Skeletal muscle satellite cell (primary cell): ENCODE results near the gene PDE1C. TPM values are rescaled to one million over a fixed set of nuclear protein-coding genes. Genes with fewer than 3 reads are reported as not detected.

Source experiments
- H3K27me3 ChIP-seq: 2 replicates; pipeline ENCODE4 v1.7.0; 2013; ENCODE audit warnings: low read length; ENCODE audit not compliant: control insufficient read depth, insufficient read depth
- H3K36me3 ChIP-seq: 2 replicates; pipeline ENCODE4 v1.7.0; 2013; ENCODE audit warnings: mild to moderate bottlenecking, control low read depth, low read length; ENCODE audit not compliant: insufficient read depth
- H3K4me1 ChIP-seq: 2 replicates; pipeline ENCODE4 v1.7.0; 2013; ENCODE audit warnings: low read length; ENCODE audit not compliant: control insufficient read depth, insufficient read depth
- H3K4me2 ChIP-seq: 2 replicates; pipeline ENCODE4 v1.7.0; 2013; ENCODE audit warnings: mild to moderate bottlenecking, low read length
- H3K4me3 ChIP-seq: 2 replicates; pipeline ENCODE4 v1.7.0; 2013; ENCODE audit warnings: low read length
- H3K9ac ChIP-seq: 2 replicates; pipeline ENCODE4 v1.7.0; 2013; ENCODE audit warnings: mild to moderate bottlenecking, low read depth, low read length, moderate library complexity
- H3K9me3 ChIP-seq: replicated peaks from 2 replicates; pipeline ENCODE4 v1.7.0; 2013; ENCODE audit warnings: mild to moderate bottlenecking, control low read depth, low read length
- total RNA-seq: library from RNA; depleted of rRNA; stranded (reverse); fragments of >200 nt; gene quantifications from 2 replicates; pipeline ENCODE4 v1.2.3, GENCODE V29; 2012; rRNA removed

The PDE1C gene
- total RNA-seq = 0.76 and 1.3 TPM in 2 replicates

GRCh38 chr7:32070406-32071360 lies at the start of gene PDE1C:
Gene PDE1C, minus strand, starts transcription at chr7:32070407.
- H3K4me2 ChIP-seq = peak within 1 kb of the TSS; percentile 92
- H3K36me3 ChIP-seq = no peaks in the 10 kb centered on the region
- H3K4me3 ChIP-seq = peak within 1 kb of the TSS; percentile 75
- H3K4me1 ChIP-seq = peaks cover 14% of the 10 kb centered on the region
- H3K27me3 ChIP-seq = peaks cover 39% of the 10 kb centered on the region
- H3K9ac ChIP-seq = peak within 1 kb of the TSS; percentile 79
- no peaks in the 10 kb centered on the region for H3K9me3 ChIP-seq

- Histone ChIP-seq H3K4me3 (no peak overlapping the region), H3K4me1 (no peaks in the 10 kb centered on the region), H3K4me2 (no peak overlapping the region), H3K9ac (no peak overlapping the region), H3K27me3 (peaks cover 7% of the 10 kb centered on the region), H3K36me3 (no peaks in the 10 kb centered on the region), H3K9me3 (no peaks in the 10 kb centered on the region)
Observed at GRCh38 chr7:32119790-32120196, 49.6 kb upstream of the PDE1C start.

DNA sequence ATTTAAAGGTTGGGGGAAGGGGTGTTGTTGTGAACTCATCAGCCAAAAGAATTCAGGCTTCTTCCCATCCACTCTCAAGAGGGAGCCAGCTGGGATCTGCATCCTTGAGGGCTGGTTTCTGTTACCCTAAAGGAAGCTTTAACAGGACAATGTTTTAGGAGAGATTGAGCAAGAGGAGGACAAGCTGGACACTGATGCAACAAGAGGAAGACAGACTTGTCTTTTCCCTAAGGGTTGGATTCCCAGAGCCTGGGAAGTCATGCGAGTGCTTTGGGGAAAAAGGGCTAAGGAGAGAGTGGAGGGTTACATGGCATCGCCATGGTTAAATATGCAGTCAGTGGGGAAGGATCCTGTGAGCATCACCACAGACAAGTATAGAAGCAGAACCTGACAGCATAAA lies 47.6 kb upstream of the PDE1C start:
- H3K9ac ChIP-seq = no peak overlapping the region
- peaks cover 7% of the 10 kb centered on the region for H3K27me3 ChIP-seq
- no peak overlapping the region for H3K4me3 ChIP-seq
- H3K4me1 ChIP-seq = no peaks in the 10 kb centered on the region
- H3K36me3 ChIP-seq = no peaks in the 10 kb centered on the region
- H3K4me2 ChIP-seq = no peak overlapping the region
- no peaks in the 10 kb centered on the region for H3K9me3 ChIP-seq

- Histone ChIP-seq H3K4me1 (no peaks in the 10 kb centered on the region), H3K9ac (no peak overlapping the region), H3K9me3 (peaks cover under 1% of the 10 kb centered on the region), H3K36me3 (no peaks in the 10 kb centered on the region), H3K4me3 (no peak overlapping the region), H3K27me3 (peaks cover 7% of the 10 kb centered on the region), H3K4me2 (no peak overlapping the region)
Observed at GRCh38 chr7:32116436-32116835, 46.2 kb upstream of the PDE1C start.

DNA sequence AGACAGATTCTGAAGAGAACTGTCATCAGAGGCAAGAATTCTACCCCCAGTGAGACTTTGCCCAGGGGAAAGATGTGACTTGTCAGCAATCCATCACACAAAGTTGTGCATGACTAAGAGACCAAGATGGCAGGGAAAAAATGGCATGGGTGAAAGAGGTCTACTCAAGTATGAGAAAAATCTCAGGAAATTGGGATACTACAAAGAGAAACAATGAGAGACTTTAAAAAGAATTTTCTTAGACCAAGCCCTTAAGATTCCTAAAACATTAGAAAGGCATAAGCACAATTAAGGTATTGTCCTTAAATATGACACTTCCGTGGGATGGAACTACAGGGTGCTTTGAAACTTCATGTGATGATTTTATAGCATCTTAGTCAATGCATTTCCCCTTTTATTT lies 45.6 kb upstream of the PDE1C start:
- Histone ChIP-seq H3K9ac (no peak overlapping the region), H3K4me3 (no peak overlapping the region), H3K27me3 (peaks cover 7% of the 10 kb centered on the region), H3K36me3 (no peaks in the 10 kb centered on the region), H3K9me3 (peaks cover 5% of the 10 kb centered on the region), H3K4me2 (no peak overlapping the region), H3K4me1 (no peaks in the 10 kb centered on the region)

GRCh38 chr7:32108651-32109050 lies 38.4 kb upstream of the PDE1C start:
- Histone ChIP-seq H3K27me3 (no peaks in the 10 kb centered on the region), H3K9me3 (peaks cover 5% of the 10 kb centered on the region), H3K36me3 (no peaks in the 10 kb centered on the region), H3K4me2 (no peak overlapping the region), H3K4me3 (no peak overlapping the region), H3K4me1 (no peaks in the 10 kb centered on the region), H3K9ac (no peak overlapping the region)

DNA sequence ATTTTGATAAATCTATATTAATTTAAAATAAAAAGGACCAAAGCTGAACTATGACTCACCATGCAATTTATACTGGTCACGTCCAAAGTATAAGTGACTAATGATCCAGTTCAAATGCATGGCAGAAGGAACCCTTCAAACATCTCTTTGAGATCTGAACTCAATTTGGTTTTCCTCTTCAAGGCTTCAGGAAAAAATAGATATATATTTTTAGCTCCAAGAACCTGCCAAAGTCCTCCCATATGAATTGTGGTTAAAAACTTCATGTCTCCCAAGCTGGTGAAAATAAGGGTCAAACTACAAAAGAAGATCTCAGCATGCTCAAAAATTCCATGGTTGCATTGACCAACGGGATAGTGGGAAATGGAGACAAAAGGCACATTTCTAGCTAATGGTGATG lies 34.6 kb upstream of the PDE1C start:
- no peaks in the 10 kb centered on the region for H3K4me1 ChIP-seq
- H3K4me2 ChIP-seq = no peak overlapping the region
- H3K4me3 ChIP-seq = no peak overlapping the region
- H3K9me3 ChIP-seq = no peaks in the 10 kb centered on the region
- H3K27me3 ChIP-seq = no peaks in the 10 kb centered on the region
- no peaks in the 10 kb centered on the region for H3K36me3 ChIP-seq
- no peak overlapping the region for H3K9ac ChIP-seq

- no peak overlapping the region for H3K9ac ChIP-seq
- no peaks in the 10 kb centered on the region for H3K36me3 ChIP-seq
- no peaks in the 10 kb centered on the region for H3K9me3 ChIP-seq
- H3K4me1 ChIP-seq = no peaks in the 10 kb centered on the region
- H3K4me3 ChIP-seq = no peak overlapping the region
- H3K4me2 ChIP-seq = no peak overlapping the region
- no peaks in the 10 kb centered on the region for H3K27me3 ChIP-seq
Observed at GRCh38 chr7:32103361-32103760, 33.2 kb upstream of the PDE1C start.

- no peaks in the 10 kb centered on the region for H3K9me3 ChIP-seq
- H3K4me2 ChIP-seq = no peak overlapping the region
- H3K9ac ChIP-seq = no peak overlapping the region
- H3K27me3 ChIP-seq = no peaks in the 10 kb centered on the region
- no peaks in the 10 kb centered on the region for H3K36me3 ChIP-seq
- H3K4me3 ChIP-seq = no peak overlapping the region
- H3K4me1 ChIP-seq = no peaks in the 10 kb centered on the region
Observed at GRCh38 chr7:32102432-32102873, 32.2 kb upstream of the PDE1C start.

- H3K9ac ChIP-seq = no peak overlapping the region
- no peaks in the 10 kb centered on the region for H3K27me3 ChIP-seq
- no peaks in the 10 kb centered on the region for H3K36me3 ChIP-seq
- no peak overlapping the region for H3K4me2 ChIP-seq
- no peaks in the 10 kb centered on the region for H3K4me1 ChIP-seq
- no peaks in the 10 kb centered on the region for H3K9me3 ChIP-seq
- no peak overlapping the region for H3K4me3 ChIP-seq
Observed at GRCh38 chr7:32100407-32100907, 30.2 kb upstream of the PDE1C start.

DNA sequence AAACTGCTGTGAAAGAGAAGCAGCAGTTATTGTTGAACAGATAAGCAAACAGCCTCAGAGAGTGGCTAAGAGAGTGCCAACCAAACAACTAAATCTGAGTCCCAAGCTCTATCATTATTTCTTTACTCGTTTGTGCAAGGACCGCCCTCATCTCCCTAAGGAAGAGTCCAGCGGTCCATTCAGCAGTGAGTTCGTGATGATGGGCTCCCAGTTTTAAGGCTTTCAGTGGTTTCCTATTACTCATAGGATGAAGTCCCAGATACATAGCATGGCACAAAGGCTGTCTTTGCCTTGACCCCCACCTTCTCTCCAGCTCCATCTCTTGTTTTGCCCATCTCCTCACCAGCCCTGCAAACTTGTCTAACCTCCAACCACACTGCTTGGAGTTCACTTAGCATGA lies 24.3 kb upstream of the PDE1C start:
- Histone ChIP-seq H3K4me3 (no peak overlapping the region), H3K9ac (no peak overlapping the region), H3K9me3 (no peaks in the 10 kb centered on the region), H3K4me2 (no peak overlapping the region), H3K27me3 (peaks cover 4% of the 10 kb centered on the region), H3K36me3 (no peaks in the 10 kb centered on the region), H3K4me1 (peaks cover 8% of the 10 kb centered on the region)
